Ishikawa (cell line): Measurements from ENCODE around the gene AP3B1.

Experiments
- CEBPB ChIP-seq: IDR thresholded peaks from 2 replicates; pipeline ENCODE4 v1.6.1; 2012
- CREB1 ChIP-seq: IDR thresholded peaks from 2 replicates; pipeline ENCODE4 v1.6.1; 2012; ENCODE audit warnings: low read depth
- EGR1 ChIP-seq: IDR thresholded peaks from 2 replicates; pipeline ENCODE4 v1.6.1; 2012
- EP300 ChIP-seq: IDR thresholded peaks from 2 replicates; pipeline ENCODE4 v1.6.1; 2012; ENCODE audit warnings: borderline replicate concordance
- FOXM1 ChIP-seq: IDR thresholded peaks from 2 replicates; pipeline ENCODE4 v1.6.1; 2012; ENCODE audit warnings: low read depth, borderline replicate concordance
- NFIC ChIP-seq: IDR thresholded peaks from 2 replicates; pipeline ENCODE4 v1.6.1; 2012
- RAD21 ChIP-seq: IDR thresholded peaks from 2 replicates; pipeline ENCODE4 v1.6.1; 2012; ENCODE audit warnings: low read depth
- REST ChIP-seq: IDR thresholded peaks from 2 replicates; pipeline ENCODE4 v1.6.1; 2012; ENCODE audit warnings: low read depth, mild to moderate bottlenecking
- TAF1 ChIP-seq: IDR thresholded peaks from 2 replicates; pipeline ENCODE4 v1.6.1; 2012; ENCODE audit warnings: low read depth, mild to moderate bottlenecking
- TCF12 ChIP-seq: IDR thresholded peaks from 2 replicates; pipeline ENCODE4 v1.6.1; 2012; ENCODE audit warnings: low read depth
- TEAD4 ChIP-seq: IDR thresholded peaks from 2 replicates; pipeline ENCODE4 v1.6.1; 2012
- USF1 ChIP-seq: IDR thresholded peaks from 2 replicates; pipeline ENCODE4 v1.6.1; 2012
- YY1 ChIP-seq: IDR thresholded peaks from 2 replicates; pipeline ENCODE4 v1.6.1; 2012; ENCODE audit warnings: low read depth
- ZBTB7A ChIP-seq: IDR thresholded peaks from 2 replicates; pipeline ENCODE4 v1.6.1; 2012; ENCODE audit warnings: low read depth
- TF ChIP-seq, protein P1 (sequence below): IDR thresholded peaks from 2 replicates; pipeline ENCODE4 v1.6.1; 2012

Gene AP3B1

DNA sequence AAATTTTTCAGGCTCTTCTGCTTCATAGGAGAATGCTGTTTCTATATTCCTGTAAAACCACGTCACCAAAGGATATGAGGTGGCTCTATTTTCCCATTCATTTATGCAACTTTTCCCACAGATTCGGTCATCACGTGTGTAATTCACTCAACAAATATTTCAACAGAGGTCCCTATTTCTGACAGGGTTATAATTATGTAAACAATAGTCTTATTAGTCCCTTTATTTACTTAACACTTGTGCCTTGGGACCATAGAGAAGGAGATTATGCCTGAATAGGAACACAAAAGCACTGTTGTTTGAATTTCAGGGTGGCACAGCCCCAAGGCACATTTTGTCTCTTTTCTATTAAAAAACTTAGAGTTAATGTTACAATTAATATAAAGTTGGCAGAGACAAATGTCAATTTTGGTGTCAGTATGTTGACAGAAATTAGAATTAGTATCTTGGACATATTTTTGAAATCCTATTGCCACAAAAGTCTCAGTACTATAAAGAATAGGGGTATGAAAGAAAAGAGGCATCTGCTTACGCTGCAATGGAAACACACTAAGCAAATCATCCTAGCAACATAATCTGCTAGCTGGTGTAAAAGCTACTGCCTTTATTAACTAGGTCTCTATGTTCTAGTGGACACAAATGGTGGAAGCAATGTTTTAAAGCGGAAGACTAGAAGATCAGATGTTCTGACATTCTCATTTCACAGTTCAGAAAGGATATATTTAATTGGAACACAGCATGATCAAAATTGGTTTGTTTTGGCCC is 289.3 kb downstream of the AP3B1 start:
- TF ChIP-seq TEAD4 (no peak), FOXM1 (no peak), USF1 (no peak), YY1 (no peak), CEBPB (no peak)

DNA sequence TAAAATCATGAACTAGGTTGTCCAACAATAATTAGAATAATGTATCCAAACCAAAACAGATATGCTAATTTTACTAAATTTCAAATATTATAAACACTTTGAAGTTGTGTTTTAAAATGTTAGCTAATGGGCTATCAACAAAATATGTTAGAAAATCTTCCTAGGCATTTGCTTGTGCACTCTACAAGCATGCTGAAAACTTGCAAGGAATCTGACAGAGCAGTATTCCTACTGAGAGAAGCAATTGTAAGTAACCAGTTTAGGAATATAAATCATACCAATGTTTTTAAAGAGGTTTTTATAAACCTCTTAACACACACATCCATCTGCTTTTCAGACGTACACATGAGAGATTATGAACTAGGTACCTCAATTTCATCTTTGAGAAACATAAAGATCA is 289.9 kb downstream of the AP3B1 start:
- TF ChIP-seq REST, result no peak
- no peak for TF ChIP-seq CEBPB
- no peak for TF ChIP-seq USF1
- TF ChIP-seq, protein P1, sequence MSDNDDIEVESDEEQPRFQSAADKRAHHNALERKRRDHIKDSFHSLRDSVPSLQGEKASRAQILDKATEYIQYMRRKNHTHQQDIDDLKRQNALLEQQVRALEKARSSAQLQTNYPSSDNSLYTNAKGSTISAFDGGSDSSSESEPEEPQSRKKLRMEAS, result no peak
- TF ChIP-seq CREB1, result no peak
- no peak for TF ChIP-seq EGR1
- TF ChIP-seq RAD21, result no peak
- TF ChIP-seq YY1, result no peak
- no peak for TF ChIP-seq NFIC
- TF ChIP-seq TEAD4, result no peak
- TF ChIP-seq TAF1, result no peak
- no peak for TF ChIP-seq TCF12
- no peak for TF ChIP-seq EP300
- TF ChIP-seq ZBTB7A, result no peak
- no peak for TF ChIP-seq FOXM1

GRCh38 chr5:78003919-78004318 is 290.6 kb downstream of the AP3B1 start:
- TF ChIP-seq ZBTB7A (no peak), EP300 (no peak), CEBPB (no peak), CREB1 (no peak), YY1 (no peak), TAF1 (no peak), TEAD4 (no peak), RAD21 (no peak), TCF12 (no peak), EGR1 (no peak)
- TF ChIP-seq, protein P1, result no peak

- TF ChIP-seq EP300 (no peak), TCF12 (no peak), YY1 (no peak), FOXM1 (no peak), USF1 (no peak), TAF1 (no peak), RAD21 (no peak), NFIC (no peak), CREB1 (no peak)
- TF ChIP-seq, protein P1, result no peak
These were observed 291.0 kb downstream of the AP3B1 start for GRCh38 chr5:78003450-78003849.

DNA sequence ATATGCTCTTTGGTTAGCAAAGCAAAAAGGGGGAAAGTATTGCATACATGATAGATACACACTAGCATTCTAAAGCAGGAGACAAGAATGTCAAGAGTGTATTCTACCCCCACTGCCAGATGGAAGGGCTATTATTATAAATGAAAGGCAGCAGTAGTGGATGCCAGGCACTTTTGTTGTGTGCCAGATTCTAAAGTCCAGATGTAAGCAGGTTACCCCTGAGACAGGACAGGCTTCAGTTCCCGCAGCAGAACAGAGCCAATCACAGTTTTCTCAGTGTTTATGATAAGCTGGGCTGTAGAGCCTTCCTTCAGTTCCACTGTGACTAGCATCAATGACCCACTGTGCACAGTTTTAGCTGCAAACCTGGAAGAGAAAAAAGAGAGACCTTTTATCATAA is 291.8 kb downstream of the AP3B1 start:
- no peak for TF ChIP-seq FOXM1
- no peak for TF ChIP-seq ZBTB7A
- TF ChIP-seq CREB1, result no peak
- no peak for TF ChIP-seq NFIC
- no peak for TF ChIP-seq EGR1
- no peak for TF ChIP-seq TCF12
- no peak for TF ChIP-seq USF1
- TF ChIP-seq TEAD4, result no peak
- TF ChIP-seq EP300, result no peak
- TF ChIP-seq REST, result no peak
- no peak for TF ChIP-seq CEBPB
- no peak for TF ChIP-seq TAF1
- TF ChIP-seq RAD21, result no peak
